HEK293 (cell line): Measurements from ENCODE around the gene CHM.

Experiments used
- CTCF ChIP-seq: fragments of 450-650 bp; formaldehyde crosslinking; IDR thresholded peaks from 2 replicates; pipeline ENCODE4 v1.5.1; 2016; ENCODE audit warnings: missing biosample characterization, missing genetic modification characterization
- KLF1 ChIP-seq: fragments of 450-650 bp; formaldehyde crosslinking; IDR thresholded peaks from 2 replicates; pipeline ENCODE4 v1.5.1; 2016; ENCODE audit warnings: missing biosample characterization, missing genetic modification characterization
- PATZ1 ChIP-seq: fragments of 450-650 bp; formaldehyde crosslinking; IDR thresholded peaks from 2 replicates; pipeline ENCODE4 v1.5.1; 2016; ENCODE audit warnings: missing biosample characterization, missing genetic modification characterization
- REST ChIP-seq: fragments of 450-650 bp; formaldehyde crosslinking; IDR thresholded peaks from 2 replicates; pipeline ENCODE4 v1.5.1; 2016; ENCODE audit warnings: missing biosample characterization, missing genetic modification characterization
- SCRT2 ChIP-seq: fragments of 450-650 bp; formaldehyde crosslinking; IDR thresholded peaks from 2 replicates; pipeline ENCODE4 v1.5.1; 2016; ENCODE audit warnings: missing biosample characterization, missing genetic modification characterization
- ZNF112 ChIP-seq: fragments of 450-650 bp; formaldehyde crosslinking; IDR thresholded peaks from 2 replicates; pipeline ENCODE4 v1.5.0; 2017; ENCODE audit warnings: missing biosample characterization, missing genetic modification characterization
- ZNF398 ChIP-seq: fragments of 450-650 bp; formaldehyde crosslinking; IDR thresholded peaks from 2 replicates; pipeline ENCODE4 v1.5.1; 2017; ENCODE audit warnings: missing biosample characterization, missing genetic modification characterization
- ZNF548 ChIP-seq: fragments of 450-650 bp; formaldehyde crosslinking; IDR thresholded peaks from 2 replicates; pipeline ENCODE4 v1.5.1; 2016; ENCODE audit warnings: missing biosample characterization, missing genetic modification characterization
- ZNF549 ChIP-seq: fragments of 450-650 bp; IDR thresholded peaks from 2 replicates; pipeline ENCODE4 v1.5.1; 2018; ENCODE audit warnings: missing biosample characterization, missing genetic modification characterization, mild to moderate bottlenecking, inconsistent platforms, moderate library complexity
- ZNF623 ChIP-seq: fragments of 450-650 bp; formaldehyde crosslinking; IDR thresholded peaks from 2 replicates; pipeline ENCODE4 v1.5.1; 2016; ENCODE audit warnings: missing biosample characterization, missing genetic modification characterization
- ZNF645 ChIP-seq: fragments of 450-650 bp; formaldehyde crosslinking; IDR thresholded peaks from 2 replicates; pipeline ENCODE4; 2016; ENCODE audit warnings: missing biosample characterization, missing genetic modification characterization
- ZNF660 ChIP-seq: fragments of 450-650 bp; IDR thresholded peaks from 2 replicates; pipeline ENCODE4 v1.5.1; 2018; ENCODE audit warnings: missing biosample characterization, mild to moderate bottlenecking, missing genetic modification characterization
- ZNF707 ChIP-seq: fragments of 450-650 bp; formaldehyde crosslinking; IDR thresholded peaks from 2 replicates; pipeline ENCODE4 v1.5.1; 2016; ENCODE audit warnings: missing biosample characterization, missing genetic modification characterization

- TF ChIP-seq PATZ1 (tag by site-specific recombination) (no peak), CTCF (tag by site-specific recombination) (no peak), SCRT2 (tag by site-specific recombination) (no peak), ZNF398 (no peak), ZNF548 (tag by site-specific recombination) (no peak), REST (tag by site-specific recombination) (no peak), ZNF112 (tag by site-specific recombination) (no peak), ZNF549 (tag by site-specific recombination) (no peak), KLF1 (tag by site-specific recombination) (no peak), ZNF623 (tag by site-specific recombination) (no peak), ZNF660 (tag by site-specific recombination) (no peak), ZNF707 (tag by site-specific recombination) (no peak), ZNF645 (no peak)
Measured at GRCh38 chrX:85914431-85914830, 132.9 kb downstream of the CHM start.
